K562 treated with DMSO at 1 percent for 24 hours (cell line): ENCODE measurements around the gene NLK. TPM values are rescaled to one million over a fixed set of nuclear protein-coding genes. Genes with fewer than 3 reads are reported as not detected.

ENCODE experiments used
- total RNA-seq: library from RNA; unstranded; fragments of 300-600 nt; gene quantifications from 2 replicates; pipeline ENCODE4 v1.2.3, GENCODE V29; 2022; ENCODE audit warnings: low read depth; ENCODE audit not compliant: insufficient read depth

Gene NLK
- total RNA-seq = 17.7 and 19.6 TPM in 2 replicates

GRCh38 chr17:28042657-28042720, at the start of gene NLK:
Gene NLK, plus strand, starts transcription at chr17:28042677. Its CDS starts 197 bp downstream, at chr17:28042874.

Other genes starting within 250 kb of the NLK start
- 0.08 and 0.14 TPM in 2 replicates for gene NOS2, start 242.1 kb upstream of the NLK start, total RNA-seq
- gene LYRM9, start 149.3 kb upstream of the NLK start, total RNA-seq = 8.9 and 10.7 TPM in 2 replicates